Raji (cell line): Measurements from ENCODE around the gene RASL10A.

ENCODE experiments used
- POLR2A ChIP-seq: IDR thresholded peaks from 2 replicates; pipeline ENCODE4 v1.6.1; 2011; ENCODE audit warnings: low read depth, low read length, control low read depth; ENCODE audit not compliant: insufficient read depth

The RASL10A gene

GRCh38 chr22:29301716-29302401 is 13.6 kb downstream of the RASL10A start:
- no peak for TF ChIP-seq POLR2A

GRCh38 chr22:29300807-29301601 is 14.5 kb downstream of the RASL10A start:
- no peak for TF ChIP-seq POLR2A

- TF ChIP-seq POLR2A, result no peak
Measured at GRCh38 chr22:29300467-29300806, 15.1 kb downstream of the RASL10A start.

- TF ChIP-seq POLR2A, result no peak
Measured at GRCh38 chr22:29299136-29299900, 16.2 kb downstream of the RASL10A start.

GRCh38 chr22:29298641-29299040 is 16.9 kb downstream of the RASL10A start:
- no peak for TF ChIP-seq POLR2A

- TF ChIP-seq POLR2A, result no peak
Measured at GRCh38 chr22:29292379-29292778, 23.1 kb downstream of the RASL10A start.

GRCh38 chr22:29291215-29291614 is 24.3 kb downstream of the RASL10A start:
- no peak for TF ChIP-seq POLR2A

GRCh38 chr22:29290061-29290460 is 25.4 kb downstream of the RASL10A start:
- TF ChIP-seq POLR2A, result no peak

- TF ChIP-seq POLR2A, result no peak
Measured at GRCh38 chr22:29288837-29289236, 26.7 kb downstream of the RASL10A start.

GRCh38 chr22:29284196-29284595 is 31.3 kb downstream of the RASL10A start:
- no peak for TF ChIP-seq POLR2A

- no peak for TF ChIP-seq POLR2A
Measured at GRCh38 chr22:29277927-29278326, 37.6 kb downstream of the RASL10A start.

- no peak for TF ChIP-seq POLR2A
Measured at GRCh38 chr22:29275819-29276565, 39.5 kb downstream of the RASL10A start.

- TF ChIP-seq POLR2A, result no peak
Measured at GRCh38 chr22:29275167-29275566, 40.3 kb downstream of the RASL10A start.

GRCh38 chr22:29272624-29273023 is 42.9 kb downstream of the RASL10A start:
- no peak for TF ChIP-seq POLR2A

GRCh38 chr22:29270475-29271271 is 44.8 kb downstream of the RASL10A start:
- TF ChIP-seq POLR2A, result no peak
